Caco-2 (cell line): ENCODE results near the gene CNPY4. TPM values are rescaled to one million over a fixed set of nuclear protein-coding genes. Genes with fewer than 3 reads are reported as not detected.

Experiments used
- BruUV-seq: library from RNA; stranded (reverse); fragments of 400-500 nt; replicated peaks from 2 replicates; lab custom pipeline; 2021; lab: Mats Ljungman, UMichigan
- CTCF ChIA-PET: fragments of 300-600 bp; sonication (Branson Sonifier 250); formaldehyde crosslinking; loops from one replicate; lab custom pipeline; 2022; ENCODE audit warnings: antibody characterized with exemption; lab: Charles Lee
- POLR2A ChIA-PET: fragments of 300-600 bp; sonication (Branson Sonifier 250); formaldehyde crosslinking; loops from one replicate; lab custom pipeline; 2022; ENCODE audit warnings: antibody characterized with exemption; lab: Charles Lee
- DNase-seq, 2 experiments: peaks; one replicate each; pipeline versions ENCODE4 v3.0.0 to v3.0.0-alpha.2; 2020 to 2022
- H3K27me3 ChIP-seq: replicated peaks from 2 replicates; pipeline ENCODE4 v1.6.0; 2011; ENCODE audit warnings: low read length; ENCODE audit not compliant: control insufficient read depth, insufficient read depth
- H3K36me3 ChIP-seq: 2 replicates; pipeline ENCODE4 v1.5.1; 2011; ENCODE audit warnings: low read length; ENCODE audit not compliant: control insufficient read depth, insufficient read depth
- H3K4me1 ChIP-seq: fragments of 250-450 bp; sonication (Bioruptor Pico); 2 replicates; pipeline ENCODE4 v1.5.1; 2020; ENCODE audit warnings: mild to moderate bottlenecking
- H3K4me3 ChIP-seq: 2 replicates; pipeline ENCODE4 v1.5.1; 2011; ENCODE audit warnings: low read depth, mild to moderate bottlenecking, control low read depth, low read length
- H3K9me3 ChIP-seq: fragments of 250-450 bp; sonication (Bioruptor Pico); 2 replicates; pipeline ENCODE4 v1.5.1; 2020; ENCODE audit warnings: mild to moderate bottlenecking, moderate library complexity
- H3K27ac Mint-ChIP-seq: one replicate; pipeline ENCODE4 v1.8.0; 2022; ENCODE audit warnings: mixed read lengths; ENCODE audit not compliant: unreplicated experiment
- H3K27me3 Mint-ChIP-seq: one replicate; pipeline ENCODE4 v1.8.0; 2022; ENCODE audit warnings: mixed read lengths; ENCODE audit not compliant: insufficient read depth, unreplicated experiment
- H3K36me3 Mint-ChIP-seq: one replicate; pipeline ENCODE4 v1.8.0; 2022; ENCODE audit warnings: mild to moderate bottlenecking, mixed read lengths; ENCODE audit not compliant: insufficient read depth, unreplicated experiment
- H3K4me1 Mint-ChIP-seq: one replicate; pipeline ENCODE4 v1.8.0; 2022; ENCODE audit warnings: low read depth, mixed read lengths; ENCODE audit not compliant: unreplicated experiment
- H3K4me3 Mint-ChIP-seq: one replicate; pipeline ENCODE4 v1.8.0; 2022; ENCODE audit warnings: mild to moderate bottlenecking, moderate library complexity, mixed read lengths; ENCODE audit not compliant: unreplicated experiment
- H3K9me3 Mint-ChIP-seq: one replicate; pipeline ENCODE4 v1.8.0; 2022; ENCODE audit warnings: mixed read lengths; ENCODE audit not compliant: unreplicated experiment
- intact Hi-C: fragments of 100-400 bp; cut with micrococcal nuclease; formaldehyde crosslinking; loops from one replicate; pipeline ENCODE4 v1.10.0; 2022; ENCODE audit not compliant: unreplicated experiment
- total RNA-seq: library from RNA; stranded (reverse); gene quantifications from 2 replicates; pipeline ENCODE4 v1.2.3, GENCODE V29; 2022
- TF ChIP-seq, protein P1 (sequence below), 2 experiments: fragments of 200-600 bp in 1 of 2; IDR thresholded peaks; 1 replicate in 1 of 2; 2 replicates in 1 of 2; pipeline versions ENCODE4 v1.5.1 to v1.8.0; 2011 to 2022; ENCODE audit warnings: antibody characterized with exemption in 1 of 2, control low read depth in 1 of 2, inconsistent platforms in 1 of 2, low read depth in 1 of 2, low read length in 1 of 2, mild to moderate bottlenecking in 1 of 2, moderate library complexity in 1 of 2; ENCODE audit not compliant: insufficient read depth in 1 of 2, severe bottlenecking in 1 of 2, unreplicated experiment in 1 of 2

CNPY4 gene
- total RNA-seq, 1 experiment from 2014 or later = 10.1 TPM

GRCh38 chr7:100147278-100147677 is 27.8 kb downstream of the CNPY4 start:
- no peaks in the 10 kb centered on the region for H3K9me3 Mint-ChIP-seq
- POLR2A ChIA-PET = no interaction called here
- Histone ChIP-seq H3K4me1 (no peaks in the 10 kb centered on the region; the same call in 1 of the 2 replicates), H3K36me3 (no peaks in the 10 kb centered on the region), H3K9me3 (no peaks in the 10 kb centered on the region), H3K27me3 (no peaks in the 10 kb centered on the region), H3K4me3 (no peak overlapping the region)
- no peak overlapping the region for H3K4me3 Mint-ChIP-seq
- no peak for DNase-seq
- TF ChIP-seq, protein P1, sequence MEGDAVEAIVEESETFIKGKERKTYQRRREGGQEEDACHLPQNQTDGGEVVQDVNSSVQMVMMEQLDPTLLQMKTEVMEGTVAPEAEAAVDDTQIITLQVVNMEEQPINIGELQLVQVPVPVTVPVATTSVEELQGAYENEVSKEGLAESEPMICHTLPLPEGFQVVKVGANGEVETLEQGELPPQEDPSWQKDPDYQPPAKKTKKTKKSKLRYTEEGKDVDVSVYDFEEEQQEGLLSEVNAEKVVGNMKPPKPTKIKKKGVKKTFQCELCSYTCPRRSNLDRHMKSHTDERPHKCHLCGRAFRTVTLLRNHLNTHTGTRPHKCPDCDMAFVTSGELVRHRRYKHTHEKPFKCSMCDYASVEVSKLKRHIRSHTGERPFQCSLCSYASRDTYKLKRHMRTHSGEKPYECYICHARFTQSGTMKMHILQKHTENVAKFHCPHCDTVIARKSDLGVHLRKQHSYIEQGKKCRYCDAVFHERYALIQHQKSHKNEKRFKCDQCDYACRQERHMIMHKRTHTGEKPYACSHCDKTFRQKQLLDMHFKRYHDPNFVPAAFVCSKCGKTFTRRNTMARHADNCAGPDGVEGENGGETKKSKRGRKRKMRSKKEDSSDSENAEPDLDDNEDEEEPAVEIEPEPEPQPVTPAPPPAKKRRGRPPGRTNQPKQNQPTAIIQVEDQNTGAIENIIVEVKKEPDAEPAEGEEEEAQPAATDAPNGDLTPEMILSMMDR (IDR thresholded peaks at IDR 0.05; ENCODE audit: insufficient read depth in 1 of 2, low read depth in 1 of 2, low read length in 1 of 2, severe bottlenecking in 1 of 2, unreplicated experiment in 1 of 2) = no peak
- no TSS peak for BruUV-seq
- H3K27ac Mint-ChIP-seq = no peak overlapping the region
- peaks cover 35% of the 10 kb centered on the region for H3K36me3 Mint-ChIP-seq
- peaks cover 9% of the 10 kb centered on the region for H3K4me1 Mint-ChIP-seq
- CTCF ChIA-PET = interaction anchor here (0.6 kb wide), 2 partner anchors 19 to 52 kb away, joined by 4 to 5 read pairs; no protein-coding TSS in a partner anchor
- no peaks in the 10 kb centered on the region for H3K27me3 Mint-ChIP-seq
- intact Hi-C loops = no loop called here

DNA sequence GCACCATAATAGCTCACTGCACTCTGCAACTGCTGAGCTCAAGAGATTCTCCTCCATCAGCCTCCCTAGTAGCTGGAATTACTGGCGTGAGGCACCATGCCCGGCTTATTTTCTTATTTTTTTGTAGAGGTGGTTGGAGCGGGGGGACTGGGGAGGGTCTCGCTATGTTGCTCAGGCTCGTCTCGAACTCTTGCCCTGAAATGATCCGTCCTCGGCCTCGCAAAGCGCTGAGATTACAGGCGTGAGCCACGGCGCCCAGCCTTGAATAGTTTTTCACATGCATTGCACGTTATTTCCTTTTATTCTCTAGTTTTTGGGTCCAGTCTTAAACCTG is 28.8 kb downstream of the CNPY4 start:
- H3K36me3 Mint-ChIP-seq = peaks cover 42% of the 10 kb centered on the region
- no peaks in the 10 kb centered on the region for H3K9me3 Mint-ChIP-seq
- no peaks in the 10 kb centered on the region; the same call in 1 of the 2 replicates for H3K4me1 ChIP-seq
- intact Hi-C loops = loop anchor here (1.0 kb wide), 1 partner anchor 10 kb away; the partner anchor contains the start of gene TRAPPC14
- peak overlapping the region; percentile 21 for H3K4me3 ChIP-seq
- H3K4me3 Mint-ChIP-seq = peak overlapping the region; percentile 95
- H3K4me1 Mint-ChIP-seq = peaks cover 9% of the 10 kb centered on the region
- ChIA-PET POLR2A (interaction anchor here (1.0 to 1.8 kb wide), 11 partner anchors 9 to 99 kb away, joined by 3 to 12 read pairs (median 5); partner anchors contain the start of genes AP4M1, GPC2, MBLAC1 and MCM7), CTCF (interaction anchor here (0.6 to 1.7 kb wide), 8 partner anchors 9 to 280 kb away, joined by 3 to 7 read pairs (median 4); partner anchors contain the start of genes GAL3ST4 and ZCWPW1)
- no TSS peak for BruUV-seq
- H3K9me3 ChIP-seq = no peaks in the 10 kb centered on the region
- peak overlapping the region; percentile 77 for H3K27ac Mint-ChIP-seq
- H3K36me3 ChIP-seq = no peaks in the 10 kb centered on the region
- no peaks in the 10 kb centered on the region for H3K27me3 Mint-ChIP-seq
- DNase-seq = no peak
- TF ChIP-seq, protein P1 (IDR thresholded peaks at IDR 0.05; ENCODE audit: insufficient read depth in 1 of 2, low read depth in 1 of 2, low read length in 1 of 2, severe bottlenecking in 1 of 2, unreplicated experiment in 1 of 2) = no peak
- H3K27me3 ChIP-seq = no peaks in the 10 kb centered on the region

- peak within 1 kb of the TSS; percentile 95 for H3K4me3 Mint-ChIP-seq
- peaks cover 48% of the 10 kb centered on the region for H3K36me3 Mint-ChIP-seq
- TF ChIP-seq, protein P1 (IDR thresholded peaks at IDR 0.05; ENCODE audit: insufficient read depth in 1 of 2, low read depth in 1 of 2, low read length in 1 of 2, severe bottlenecking in 1 of 2, unreplicated experiment in 1 of 2) = no peak
- H3K36me3 ChIP-seq = no peaks in the 10 kb centered on the region
- no peaks in the 10 kb centered on the region for H3K9me3 ChIP-seq
- peaks cover 3% of the 10 kb centered on the region for H3K4me1 ChIP-seq
- DNase-seq = peak; percentile 99 to 100
- BruUV-seq = no TSS peak
- intact Hi-C loops = loop anchor here (1.0 kb wide), 1 partner anchor 10 kb away; the partner anchor contains the start of gene TRAPPC14
- H3K27ac Mint-ChIP-seq = peak within 1 kb of the TSS; percentile 77
- H3K4me3 ChIP-seq = peak within 1 kb of the TSS; percentile 71
- H3K27me3 Mint-ChIP-seq = no peaks in the 10 kb centered on the region
- CTCF ChIA-PET = interaction anchor here (0.6 to 1.7 kb wide), 10 partner anchors 10 to 280 kb away, joined by 3 to 7 read pairs (median 4); partner anchors contain the start of genes GAL3ST4 and ZCWPW1
- no peaks in the 10 kb centered on the region for H3K27me3 ChIP-seq
- POLR2A ChIA-PET = interaction anchor here (0.5 to 1.8 kb wide), 15 partner anchors 9 to 280 kb away, joined by 3 to 12 read pairs (median 3); partner anchors contain the start of genes AP4M1, GPC2, MBLAC1 and MCM7
- H3K4me1 Mint-ChIP-seq = peaks cover 12% of the 10 kb centered on the region
- no peaks in the 10 kb centered on the region for H3K9me3 Mint-ChIP-seq
These were observed 29.3 kb downstream of the CNPY4 start, which contains the start of gene LAMTOR4 for GRCh38 chr7:100148559-100149328. Gene LAMTOR4, plus strand, starts transcription at chr7:100148918. Its CDS starts 55 bp downstream, at chr7:100148973.
